Left lobe of liver (tissue), 2 donors: ENCODE results near the gene TNFRSF14. TPM values are rescaled to one million over a fixed set of nuclear protein-coding genes. Genes with fewer than 3 reads are reported as not detected.
A peak's percentile ranks its signal among the peaks of the same experiment; 100 is the strongest.
"Not testable (repeated sequence)": the region's sequence is repeated elsewhere in the genome, so short reads cannot be mapped to it uniquely, and the experiment has no call there.

ENCODE experiments used
- ATAC-seq: fragments of 200-7000 bp; cut with Tn5 transposase; one replicate; pipeline ENCODE4 v1.9.1; 2020; ENCODE audit warnings: mild to moderate bottlenecking, moderate library complexity
- DNase-seq: peaks from one replicate; pipeline ENCODE4 v3.0.0-alpha.2; 2020; ENCODE audit warnings: low spot score
- total RNA-seq: library from RNA; stranded (reverse); gene quantifications from one replicate; pipeline ENCODE4 v1.2.1, GENCODE V29; 2021
- donor health status: DM: no; HTN: no; CAD: no; lungs with moderate emphysema.
- donor health status: DM: no; HTN: yes; CAD: no.

Gene TNFRSF14
- total RNA-seq, 1 donor from 2014 or later, result 48.7 TPM

DNA sequence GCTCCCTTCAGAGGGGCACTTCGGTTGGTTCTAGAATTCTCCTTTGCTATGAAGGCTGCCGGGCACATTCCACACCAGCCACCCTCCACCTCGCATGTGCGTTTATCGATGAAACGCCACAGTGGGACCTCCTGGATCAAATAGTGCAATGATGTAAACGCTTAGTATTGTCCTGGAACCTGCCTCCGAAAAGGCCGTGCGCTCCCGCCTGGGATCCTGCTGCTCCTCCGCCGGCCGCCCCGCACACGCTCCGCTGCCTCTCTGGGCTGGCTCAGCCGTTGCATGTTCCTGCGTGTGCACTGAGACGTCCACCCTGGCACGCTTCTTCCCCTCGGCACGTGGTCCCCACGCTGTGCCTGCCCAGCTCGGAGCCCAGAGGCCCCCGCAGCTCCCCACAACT lies 4.0 kb upstream of the TNFRSF14 start:
- DNase-seq (no peak), ATAC-seq (no peak)

DNA sequence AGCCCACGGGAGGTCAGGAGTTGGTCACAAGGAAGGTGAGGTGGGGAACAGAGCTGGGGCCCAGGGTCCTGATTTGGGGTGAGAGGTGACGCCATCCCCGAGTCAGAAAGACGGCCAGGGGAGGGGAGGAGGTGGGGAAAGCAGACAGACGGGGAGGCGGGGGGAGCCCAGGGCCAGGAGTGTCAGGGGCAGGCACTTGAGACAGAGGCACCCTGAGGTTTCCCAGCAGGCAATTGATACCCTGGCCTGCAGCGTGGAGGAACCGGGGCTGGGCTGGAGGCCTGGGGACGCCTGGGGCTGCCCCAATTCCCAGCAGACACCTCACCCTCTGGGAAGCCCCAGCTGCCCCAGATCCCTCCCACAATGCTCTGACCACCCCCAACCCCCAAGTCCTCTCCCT lies 3.1 kb upstream of the TNFRSF14 start:
- not testable (repeated sequence) for DNase-seq, ATAC-seq

DNA sequence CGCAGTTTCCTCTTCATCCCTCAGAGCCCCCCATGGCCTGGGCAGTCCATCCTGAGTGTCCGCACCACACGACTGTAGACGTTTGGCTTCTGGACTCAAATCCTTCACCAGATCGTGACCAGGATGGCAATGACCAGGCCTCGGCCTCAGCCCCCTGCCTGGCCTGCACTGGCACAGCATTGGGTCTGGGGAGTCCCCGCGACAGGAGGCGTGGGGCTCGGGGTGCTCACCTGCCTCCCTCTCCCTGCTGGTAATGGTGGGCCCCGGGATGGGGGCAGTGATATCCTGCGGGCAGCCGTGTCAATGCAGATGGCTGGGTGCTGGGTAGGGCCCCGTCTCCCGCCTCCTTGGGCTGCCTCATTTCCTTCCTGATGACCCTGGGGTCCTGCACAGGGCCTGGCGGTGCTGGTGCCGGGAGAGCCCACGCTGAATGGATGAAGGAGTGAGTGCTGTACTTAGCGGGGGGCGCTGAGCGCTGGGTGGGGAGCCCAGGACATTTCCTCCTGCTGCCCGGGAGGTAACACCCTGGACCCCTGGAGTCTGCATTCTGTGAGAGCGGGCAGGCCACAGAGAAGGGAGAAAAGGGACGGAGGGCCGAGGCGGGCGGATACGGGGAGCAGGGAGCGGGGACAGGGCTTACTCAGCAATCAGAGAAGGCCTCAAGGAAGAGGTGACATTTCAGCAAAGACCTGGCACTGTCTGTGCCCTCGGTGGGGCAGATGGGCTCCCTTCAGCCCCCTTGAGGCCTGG lies 2.1 kb upstream of the TNFRSF14 start:
- ATAC-seq (no peak), DNase-seq (no peak)

DNA sequence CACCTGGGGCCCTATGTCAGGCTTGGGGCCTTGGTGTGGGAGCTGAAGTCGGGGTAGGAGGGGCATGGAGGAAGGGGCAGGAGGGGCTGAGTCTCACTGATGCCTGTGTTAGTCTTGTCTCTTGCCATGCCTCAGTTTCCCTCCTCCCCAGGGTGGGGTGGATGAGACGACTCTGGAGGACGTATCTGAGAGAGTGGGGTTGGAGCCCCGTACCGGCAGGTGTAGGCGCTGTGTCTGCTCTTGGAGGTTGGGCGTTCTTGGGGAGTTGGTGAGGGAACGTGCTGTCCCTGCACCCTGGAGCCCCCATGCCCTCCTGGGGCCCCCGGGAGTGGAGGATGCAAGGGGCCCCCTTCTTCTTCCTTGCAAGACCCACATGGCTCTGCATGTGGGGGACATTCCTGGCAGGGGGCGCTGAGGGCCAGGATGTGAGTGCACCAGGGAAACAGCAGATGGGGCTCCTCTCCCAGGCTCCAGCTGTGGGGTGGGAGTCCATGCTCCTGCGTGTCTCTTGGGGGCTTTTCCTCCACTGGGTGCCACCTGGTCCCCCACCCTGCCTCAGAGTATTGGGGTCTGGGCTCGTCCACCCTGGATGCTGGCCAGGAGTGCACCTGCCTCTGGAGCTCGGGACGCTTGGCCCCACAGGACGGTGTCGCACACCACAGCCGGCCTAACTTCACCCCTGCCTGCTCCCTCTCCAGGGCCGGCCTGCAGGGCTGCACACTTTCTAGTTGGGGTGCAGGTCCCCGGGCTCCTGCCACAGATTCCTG lies 1.4 kb upstream of the TNFRSF14 start:
- peak; percentile 21 for ATAC-seq
- no peak for DNase-seq

DNA sequence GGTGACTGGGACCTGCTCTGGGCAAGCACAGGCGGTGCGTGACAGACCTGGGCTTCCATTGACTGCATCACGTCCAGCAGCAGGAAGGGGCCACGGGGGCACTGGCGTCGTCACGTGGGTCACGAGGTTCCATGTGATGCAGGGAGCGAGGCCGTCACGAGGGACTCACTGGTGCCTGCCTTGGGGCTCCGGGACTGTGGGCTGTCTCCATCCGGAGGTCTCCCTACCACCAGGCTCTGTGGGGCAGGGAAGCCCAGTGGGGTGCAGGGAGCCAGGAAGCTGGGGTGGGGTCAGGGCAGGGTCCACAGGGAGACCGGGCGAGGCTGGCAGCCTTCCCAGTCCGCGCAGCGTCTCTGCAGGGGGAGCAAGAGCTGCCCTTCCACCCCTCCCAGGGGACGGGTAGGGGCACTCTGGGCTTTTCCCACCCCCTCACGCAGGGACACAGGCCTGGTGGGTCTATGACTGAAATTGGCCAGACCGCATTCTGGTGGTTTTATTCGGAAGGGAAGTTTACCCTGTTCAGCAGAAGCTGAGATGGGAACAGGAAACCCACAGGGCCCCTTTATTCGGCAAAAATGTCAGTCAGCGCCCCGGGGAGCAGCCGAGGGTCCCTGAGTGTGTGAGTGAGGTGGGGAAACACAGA lies 416 bp upstream of the TNFRSF14 start:
- ATAC-seq, result peak; percentile 57
- peak; percentile 82 for DNase-seq

DNA sequence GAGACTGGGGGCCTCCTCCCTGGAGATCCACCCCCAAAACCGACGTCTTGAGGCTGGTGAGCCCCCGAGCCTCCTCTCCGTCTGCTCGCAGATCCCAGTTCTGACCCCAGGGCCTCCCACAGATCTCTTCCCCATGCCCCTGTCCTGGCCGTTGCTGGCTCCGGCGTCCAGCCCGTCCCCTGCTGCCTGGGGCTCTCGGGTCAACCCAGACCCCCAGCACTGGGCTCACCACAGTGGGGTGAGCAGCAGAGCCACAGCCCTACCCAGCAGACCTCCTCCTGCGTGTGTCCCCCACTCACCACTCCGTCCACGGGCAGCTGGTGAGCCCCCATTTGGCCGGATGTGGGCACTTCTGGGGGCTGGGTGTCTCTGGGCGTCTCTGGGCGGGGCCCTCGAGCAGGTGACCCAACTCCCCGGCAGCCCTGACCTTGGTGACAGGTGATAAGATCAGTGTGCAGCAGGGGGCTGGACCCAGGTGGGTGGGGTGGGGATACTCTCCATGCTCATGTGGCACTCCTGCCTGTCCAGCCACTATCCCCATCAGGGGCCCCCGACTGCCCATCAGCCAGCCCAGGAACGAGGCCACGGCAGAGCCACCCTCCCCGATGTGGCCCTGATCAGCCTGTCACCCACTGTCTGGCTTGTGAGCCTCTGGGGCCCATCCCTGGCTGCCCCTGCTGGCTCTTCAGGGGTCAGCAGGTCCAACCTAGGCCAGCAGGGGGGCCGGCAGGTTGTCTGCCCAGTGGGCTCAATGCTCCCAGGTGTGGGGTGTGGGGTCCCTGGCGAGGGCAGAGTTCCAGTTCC lies 709 bp downstream of the TNFRSF14 start:
- no peak for DNase-seq

DNA sequence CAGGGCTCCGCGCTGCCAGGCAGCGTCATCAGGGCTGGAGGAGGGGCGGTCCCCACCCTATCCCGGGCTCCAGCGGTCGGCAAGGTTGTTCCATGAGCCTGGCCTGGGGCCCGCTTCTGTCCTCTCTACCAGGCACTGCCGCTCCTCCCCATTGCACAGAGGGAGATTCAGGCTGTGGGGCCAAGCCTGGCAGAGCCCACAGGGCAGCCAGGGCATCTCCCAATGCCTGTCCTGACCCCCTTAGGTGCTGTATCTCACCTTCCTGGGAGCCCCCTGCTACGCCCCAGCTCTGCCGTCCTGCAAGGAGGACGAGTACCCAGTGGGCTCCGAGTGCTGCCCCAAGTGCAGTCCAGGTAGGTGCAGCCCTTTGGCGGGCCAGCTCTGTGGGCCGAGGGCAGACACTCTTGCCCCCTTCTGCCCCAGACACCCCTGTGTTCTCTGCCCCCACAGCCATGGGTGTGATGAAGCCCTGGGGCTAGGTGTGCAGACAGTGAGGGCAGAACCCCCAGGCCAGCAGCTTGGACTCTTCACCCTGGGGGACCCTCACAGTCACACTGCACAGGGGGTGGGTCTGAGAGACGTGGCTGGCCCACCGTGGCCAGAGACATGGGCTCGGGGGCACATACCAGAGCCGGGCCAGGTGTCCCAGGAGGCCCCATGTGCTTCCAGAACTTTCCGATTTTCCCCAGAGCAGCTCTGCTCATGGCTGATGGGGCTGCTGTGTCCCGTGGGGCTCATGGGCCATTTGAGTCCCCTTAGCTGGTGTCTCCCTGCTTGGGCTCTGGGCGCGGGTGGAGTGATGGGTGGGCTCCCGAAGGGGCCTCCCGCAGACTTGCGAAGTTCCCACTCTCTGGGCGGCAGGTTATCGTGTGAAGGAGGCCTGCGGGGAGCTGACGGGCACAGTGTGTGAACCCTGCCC lies 1.6 kb downstream of the TNFRSF14 start:
- DNase-seq, result no peak
- peak; percentile 42 for ATAC-seq

More for the DNA sequence above, 709 bp downstream of the TNFRSF14 start:
- peak; percentile 45 for ATAC-seq

DNA sequence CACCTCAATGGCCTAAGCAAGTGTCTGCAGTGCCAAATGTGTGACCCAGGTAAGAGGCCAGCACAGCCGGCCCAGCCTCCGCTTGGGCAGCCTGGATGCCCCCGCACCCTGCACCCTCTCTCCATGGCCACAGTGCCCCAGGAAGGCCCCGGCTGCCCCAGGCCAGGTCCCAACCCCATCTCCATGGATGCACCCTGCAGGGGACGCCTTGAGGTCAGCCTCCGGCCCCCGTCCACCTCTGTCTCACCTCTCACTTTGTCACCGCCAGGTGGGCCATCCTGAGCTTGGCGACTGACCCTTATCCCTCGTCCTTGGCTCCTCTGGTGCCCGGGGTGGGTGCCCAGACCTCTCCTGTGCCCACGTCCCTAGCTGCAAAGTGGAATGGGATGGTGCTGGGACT lies 2.2 kb downstream of the TNFRSF14 start:
- DNase-seq, result no peak

DNA sequence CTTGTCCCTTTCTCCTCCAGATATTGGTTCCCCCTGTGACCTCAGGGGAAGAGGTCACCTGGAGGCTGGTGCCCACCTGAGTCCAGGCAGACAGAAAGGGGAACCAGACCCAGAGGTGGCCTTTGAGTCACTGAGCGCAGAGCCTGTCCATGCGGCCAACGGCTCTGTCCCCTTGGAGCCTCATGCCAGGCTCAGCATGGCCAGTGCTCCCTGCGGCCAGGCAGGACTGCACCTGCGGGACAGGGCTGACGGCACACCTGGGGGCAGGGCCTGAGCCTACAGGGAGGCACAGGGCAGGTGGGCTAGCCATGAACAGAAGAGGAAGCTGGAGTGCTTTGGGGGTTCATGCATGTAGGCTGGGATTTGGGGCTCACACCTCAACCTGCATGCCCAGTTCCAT lies 2.7 kb downstream of the TNFRSF14 start:
- no peak for ATAC-seq
- no peak for DNase-seq

More for the DNA sequence above, 2.2 kb downstream of the TNFRSF14 start:
- no peak for ATAC-seq

DNA sequence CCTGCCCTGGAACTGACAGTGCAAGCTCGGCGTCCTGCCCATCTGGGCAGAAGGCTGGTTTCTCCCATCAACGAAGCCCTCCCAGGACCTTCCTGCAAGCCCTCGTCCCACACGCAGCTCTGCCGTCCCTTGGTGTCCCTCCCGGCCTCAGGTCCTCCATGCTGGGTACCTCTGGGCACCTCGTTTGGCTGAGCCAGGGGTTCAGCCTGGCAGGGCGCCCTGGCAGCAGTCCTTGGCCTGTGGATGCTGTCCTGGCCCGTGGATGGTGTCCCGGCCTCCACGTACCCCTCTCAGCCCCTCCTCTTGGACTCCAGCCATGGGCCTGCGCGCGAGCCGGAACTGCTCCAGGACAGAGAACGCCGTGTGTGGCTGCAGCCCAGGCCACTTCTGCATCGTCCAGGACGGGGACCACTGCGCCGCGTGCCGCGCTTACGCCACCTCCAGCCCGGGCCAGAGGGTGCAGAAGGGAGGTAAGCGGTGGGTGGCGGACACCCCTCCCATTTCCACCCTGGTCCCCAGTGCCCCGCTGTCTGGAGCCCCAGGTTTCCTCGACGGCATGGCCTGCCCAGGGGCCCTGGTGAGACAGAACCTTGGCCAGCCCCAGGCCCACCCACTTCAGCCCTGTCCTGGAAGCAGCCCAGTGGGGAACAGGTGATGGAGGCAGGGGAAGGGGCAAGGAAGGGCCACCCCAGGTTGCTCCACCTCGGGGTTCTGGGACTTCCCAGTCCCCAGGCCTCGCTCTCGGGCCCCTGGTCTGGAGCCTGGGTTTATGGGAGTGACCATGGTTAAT lies 3.5 kb downstream of the TNFRSF14 start:
- ATAC-seq, result no peak
- no peak for DNase-seq

DNA sequence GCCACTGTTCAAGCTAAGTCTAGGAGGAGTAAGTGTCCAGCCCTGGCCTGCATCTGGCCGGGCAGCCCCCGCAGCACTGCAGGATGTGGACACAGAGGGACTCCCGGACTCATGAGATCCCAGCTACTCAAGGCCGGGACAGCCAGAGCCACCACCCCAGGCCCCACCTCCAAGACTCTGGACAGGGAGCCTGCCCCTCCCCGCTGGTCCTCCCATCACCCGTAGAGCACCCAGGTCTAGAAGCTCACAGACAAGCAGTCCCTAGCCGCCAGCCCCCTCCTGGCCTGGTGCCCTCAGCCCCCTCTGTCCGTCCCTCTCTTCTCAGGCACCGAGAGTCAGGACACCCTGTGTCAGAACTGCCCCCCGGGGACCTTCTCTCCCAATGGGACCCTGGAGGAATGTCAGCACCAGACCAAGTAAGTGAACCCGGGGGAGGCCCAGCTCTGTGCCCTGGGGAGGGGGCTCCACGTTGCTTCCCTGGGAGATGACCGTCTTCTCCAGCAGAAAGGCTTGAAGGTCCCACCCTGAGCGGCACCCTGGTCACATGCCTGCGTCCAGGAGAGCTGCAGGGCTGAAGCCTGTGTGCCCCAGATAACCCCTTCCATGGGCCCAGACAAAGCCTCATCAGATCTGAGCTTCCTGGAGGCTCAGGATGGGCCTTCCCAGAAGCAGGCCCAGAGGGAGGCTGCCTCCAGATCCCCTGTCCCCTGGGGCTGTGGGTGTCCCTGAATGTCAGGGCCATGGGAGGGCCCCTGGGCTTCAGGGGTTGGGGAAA lies 4.3 kb downstream of the TNFRSF14 start:
- DNase-seq, result no peak
- no peak for ATAC-seq

DNA sequence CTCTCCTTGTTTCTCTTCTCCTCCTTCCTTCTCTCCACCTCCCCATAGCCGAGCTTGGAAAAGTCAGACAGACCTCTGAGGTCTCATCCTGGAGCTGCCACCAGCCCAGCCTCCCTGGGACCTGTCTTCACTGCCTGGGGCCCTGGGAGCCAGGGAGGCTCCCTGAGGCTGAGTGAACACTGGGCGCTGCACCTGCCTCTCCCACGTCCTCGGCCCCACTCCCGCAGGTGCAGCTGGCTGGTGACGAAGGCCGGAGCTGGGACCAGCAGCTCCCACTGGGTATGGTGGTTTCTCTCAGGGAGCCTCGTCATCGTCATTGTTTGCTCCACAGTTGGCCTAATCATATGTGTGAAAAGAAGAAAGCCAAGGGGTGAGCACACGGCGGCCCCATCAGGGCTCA lies 5.3 kb downstream of the TNFRSF14 start:
- DNase-seq (no peak), ATAC-seq (no peak)

DNA sequence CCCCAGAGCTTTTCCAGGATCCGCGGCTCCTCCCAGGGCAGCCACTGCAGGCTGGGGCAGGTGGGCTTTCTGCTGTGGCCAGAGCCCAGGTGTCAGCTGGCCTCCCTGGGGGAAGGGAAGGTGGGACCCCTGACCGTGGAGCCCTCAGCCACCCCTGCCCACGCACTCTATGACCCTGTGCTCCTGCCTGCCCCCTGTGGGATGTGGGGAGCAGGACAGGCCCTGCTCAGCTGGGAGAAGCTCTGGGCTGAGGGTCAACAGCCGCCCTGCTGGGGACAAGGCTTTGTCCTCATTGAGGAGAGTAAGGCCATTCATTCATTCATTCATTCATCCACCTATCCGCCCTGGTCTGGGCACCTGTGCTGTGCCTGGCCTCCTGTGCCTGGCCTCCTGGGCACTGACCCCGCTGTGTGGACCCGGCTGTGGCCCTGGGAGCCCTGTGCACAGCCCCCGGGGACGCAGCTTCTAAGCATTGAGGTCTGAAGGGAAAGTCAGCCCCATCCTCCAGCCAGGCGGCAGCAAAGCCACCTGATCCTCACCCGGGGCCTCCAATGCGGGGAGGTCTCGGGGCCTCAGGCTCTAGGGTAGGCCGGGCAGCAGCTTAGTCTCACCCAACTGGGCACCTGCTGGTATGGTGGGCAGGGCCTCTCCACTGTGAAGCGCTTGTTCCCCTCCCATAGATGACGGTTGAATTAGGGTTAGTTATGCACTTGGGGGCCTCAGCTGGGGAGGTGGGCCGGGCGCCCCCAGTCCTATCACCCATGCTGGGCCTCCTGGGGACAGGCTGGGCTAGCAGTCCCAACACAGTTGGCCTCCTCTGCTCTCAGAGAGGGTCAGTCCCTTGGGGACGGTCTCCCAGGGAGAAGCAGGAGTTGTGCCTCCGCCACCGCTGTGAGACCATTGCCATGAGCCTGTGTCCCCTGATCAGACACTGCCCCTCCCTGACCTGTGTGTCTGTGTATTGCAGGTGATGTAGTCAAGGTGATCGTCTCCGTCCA lies 6.0 kb downstream of the TNFRSF14 start:
- peak; percentile 33 for ATAC-seq
- no peak for DNase-seq

DNA sequence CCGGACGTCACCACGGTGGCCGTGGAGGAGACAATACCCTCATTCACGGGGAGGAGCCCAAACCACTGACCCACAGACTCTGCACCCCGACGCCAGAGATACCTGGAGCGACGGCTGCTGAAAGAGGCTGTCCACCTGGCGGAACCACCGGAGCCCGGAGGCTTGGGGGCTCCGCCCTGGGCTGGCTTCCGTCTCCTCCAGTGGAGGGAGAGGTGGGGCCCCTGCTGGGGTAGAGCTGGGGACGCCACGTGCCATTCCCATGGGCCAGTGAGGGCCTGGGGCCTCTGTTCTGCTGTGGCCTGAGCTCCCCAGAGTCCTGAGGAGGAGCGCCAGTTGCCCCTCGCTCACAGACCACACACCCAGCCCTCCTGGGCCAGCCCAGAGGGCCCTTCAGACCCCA lies 7.0 kb downstream of the TNFRSF14 start:
- no peak for DNase-seq
- no peak for ATAC-seq

DNA sequence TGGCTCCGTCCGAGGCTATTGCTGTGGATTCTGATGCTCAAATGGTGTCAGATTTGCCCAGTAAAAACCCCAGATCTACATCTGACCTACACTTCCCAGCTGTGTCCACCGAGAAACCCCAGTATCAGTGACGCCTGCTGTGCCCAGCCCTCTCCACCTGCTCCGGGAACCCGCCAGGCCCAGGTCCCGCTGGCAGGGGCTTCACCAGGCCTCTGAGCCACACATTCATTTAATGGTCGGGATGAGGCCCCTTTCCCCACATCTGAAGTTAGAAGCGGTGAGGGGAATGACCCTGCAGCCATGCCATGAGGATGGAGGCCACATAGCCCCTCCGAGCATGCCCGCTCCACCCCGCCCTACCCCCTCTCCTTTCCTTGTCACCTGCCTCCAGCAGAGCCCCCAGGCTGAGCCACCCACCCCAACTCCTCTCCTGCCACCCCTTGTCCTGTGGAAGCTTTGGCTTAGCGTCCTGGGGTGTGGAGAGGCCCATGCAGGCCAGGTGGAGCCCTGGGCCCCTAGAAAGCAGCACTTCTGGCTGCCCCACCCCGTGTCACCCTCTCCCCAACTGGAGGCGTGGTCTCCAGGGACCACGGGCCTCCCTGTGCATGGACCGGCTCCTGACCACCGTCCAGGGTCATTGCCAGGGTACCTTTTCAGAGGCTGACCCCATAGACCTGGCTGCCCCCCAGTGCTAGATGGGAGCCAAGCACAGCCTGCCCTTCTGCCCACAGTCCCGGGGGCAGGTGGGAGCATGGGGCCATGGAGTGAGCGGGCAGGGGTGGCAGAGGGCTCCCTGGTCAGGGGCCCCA lies 8.0 kb downstream of the TNFRSF14 start:
- DNase-seq, result no peak

DNA sequence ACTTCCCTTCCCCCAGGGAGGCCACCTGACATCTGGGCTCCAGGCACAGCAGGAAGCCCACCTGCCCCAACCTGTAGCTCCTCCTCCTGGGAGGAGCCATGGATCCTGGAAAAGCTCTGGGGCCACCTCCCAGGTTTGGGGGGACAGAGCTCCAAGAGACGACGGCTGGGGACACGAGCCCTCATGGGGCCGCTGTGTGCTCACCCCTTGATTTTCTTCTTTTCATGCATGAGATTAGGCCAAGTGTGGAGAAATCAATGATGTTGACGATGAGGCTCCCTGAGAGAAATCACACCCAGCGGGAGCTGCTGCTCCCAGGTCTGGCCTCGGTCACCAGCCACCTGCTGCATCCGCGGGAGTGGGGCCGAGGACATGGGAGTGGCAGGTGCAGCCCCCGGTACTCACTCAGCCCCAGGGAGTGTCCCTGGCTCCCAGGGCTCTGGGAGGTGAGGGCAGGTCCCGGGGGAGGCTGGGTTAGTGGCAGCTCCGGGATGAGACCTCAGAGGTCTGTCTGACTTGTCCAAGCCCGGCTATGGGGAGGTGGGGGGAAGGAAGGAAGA lies 8.7 kb downstream of the TNFRSF14 start:
- no peak for DNase-seq
- ATAC-seq, result no peak

More for the DNA sequence above, 8.0 kb downstream of the TNFRSF14 start:
- ATAC-seq, result no peak
